GM19099 (cell line): ENCODE measurements around the gene KRT33B.

Source experiments
- POLR2A ChIP-seq: IDR thresholded peaks from 3 replicates; pipeline ENCODE4 v1.6.1; 2011; ENCODE audit warnings: low read depth; ENCODE audit not compliant: insufficient read length; ENCODE audit errors: extremely low read depth

KRT33B gene

DNA sequence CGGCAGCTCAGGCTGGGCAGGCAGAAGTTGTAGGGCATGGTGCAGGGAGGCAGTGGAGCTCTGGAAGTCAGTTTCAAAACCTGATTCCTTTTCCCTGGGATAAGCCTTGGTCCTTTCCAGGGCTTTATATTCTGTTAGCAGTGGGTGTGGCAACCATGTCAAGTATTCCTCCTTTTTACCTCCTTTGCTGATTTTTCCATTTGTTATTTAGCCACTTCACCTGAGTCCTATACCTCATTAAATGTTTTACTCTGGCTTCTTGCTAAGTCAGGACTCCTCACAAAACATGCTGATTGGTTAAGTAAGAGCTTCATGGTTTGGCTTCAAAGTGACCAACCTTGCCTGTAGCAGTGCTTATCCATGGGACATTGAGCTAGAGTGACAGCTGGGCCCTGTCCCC, at the start of gene KRT33B:
Gene KRT33B, minus strand, starts transcription at position 101 of the 400 bp plus-strand sequence. Its CDS starts 63 bp downstream, at position 38.
- no peak for TF ChIP-seq POLR2A

DNA sequence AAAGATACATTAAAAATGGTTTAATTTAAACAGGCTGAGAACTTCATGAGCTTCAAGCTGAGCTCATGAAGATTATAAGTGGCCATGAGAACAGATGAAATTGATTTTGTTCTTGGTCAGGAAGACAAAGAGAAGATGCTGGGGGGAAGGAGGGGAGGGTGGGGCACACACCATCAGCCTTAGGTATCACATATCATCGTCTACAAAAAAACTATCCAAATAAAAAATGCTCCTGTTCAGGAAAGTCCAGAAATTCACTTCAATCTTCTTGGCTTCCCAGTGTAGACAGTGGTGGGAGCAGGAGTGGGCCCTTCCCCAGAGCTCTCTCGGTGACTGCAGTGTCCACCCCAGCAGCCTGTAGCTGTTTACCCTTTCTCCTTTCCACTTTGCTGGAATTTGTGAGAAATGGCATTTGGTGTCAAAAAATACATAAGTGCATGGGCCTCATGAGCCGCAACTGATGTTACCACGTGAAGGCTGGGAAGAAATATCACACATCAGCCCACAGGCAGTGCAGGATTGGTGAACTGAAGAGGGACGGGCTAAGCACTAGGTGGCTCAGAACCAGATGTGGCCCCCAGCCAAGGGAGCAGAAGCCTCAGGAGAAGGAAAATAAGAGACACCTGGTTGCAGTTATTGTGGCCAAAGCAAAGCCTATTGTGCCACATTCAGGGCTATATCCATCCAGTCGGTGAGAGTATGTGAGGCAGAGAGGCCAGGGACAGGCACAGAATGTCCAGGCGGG, 48.7 kb upstream of the KRT33B start:
- no peak for TF ChIP-seq POLR2A

DNA sequence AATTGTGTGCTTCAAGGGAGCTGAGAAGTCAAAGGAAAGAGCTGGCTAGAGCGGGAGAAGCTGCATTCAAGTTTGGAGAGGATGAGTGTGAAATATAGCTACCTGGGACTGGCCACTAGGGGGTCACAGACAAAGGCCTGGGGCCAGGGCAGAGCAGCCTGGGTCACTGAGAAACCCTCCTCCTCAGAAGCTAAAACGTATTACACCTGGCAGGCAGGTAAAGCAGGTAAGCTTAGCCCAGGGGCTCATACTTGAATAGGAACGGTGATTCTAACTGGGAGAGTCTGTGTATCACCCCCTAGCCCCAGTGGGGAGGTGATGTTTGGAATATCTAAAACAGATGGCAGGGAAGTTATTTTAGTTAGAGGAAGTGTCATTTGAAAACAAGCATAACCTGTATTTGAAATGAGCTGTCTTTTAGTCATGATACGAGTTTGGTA, 48.0 kb upstream of the KRT33B start:
- no peak for TF ChIP-seq POLR2A

DNA sequence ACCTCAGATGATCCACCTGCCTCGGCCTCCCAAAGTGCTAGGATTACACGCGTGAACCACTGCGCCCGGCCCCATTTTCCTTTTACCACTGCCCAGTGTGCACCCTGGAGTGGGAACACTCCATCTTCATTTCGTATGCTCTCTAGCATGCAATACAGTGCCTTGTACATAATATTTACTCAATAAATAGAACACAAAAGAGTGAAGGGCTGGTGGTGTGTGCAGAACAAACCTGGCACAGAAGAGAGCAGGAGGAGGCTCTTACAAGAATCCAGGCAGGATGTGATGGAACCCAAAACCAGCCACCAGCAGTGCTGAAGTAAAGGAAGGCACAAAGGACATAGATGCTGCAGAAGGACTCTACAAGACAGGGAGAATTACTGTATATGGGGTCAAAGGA, 47.5 kb upstream of the KRT33B start:
- TF ChIP-seq POLR2A = no peak

DNA sequence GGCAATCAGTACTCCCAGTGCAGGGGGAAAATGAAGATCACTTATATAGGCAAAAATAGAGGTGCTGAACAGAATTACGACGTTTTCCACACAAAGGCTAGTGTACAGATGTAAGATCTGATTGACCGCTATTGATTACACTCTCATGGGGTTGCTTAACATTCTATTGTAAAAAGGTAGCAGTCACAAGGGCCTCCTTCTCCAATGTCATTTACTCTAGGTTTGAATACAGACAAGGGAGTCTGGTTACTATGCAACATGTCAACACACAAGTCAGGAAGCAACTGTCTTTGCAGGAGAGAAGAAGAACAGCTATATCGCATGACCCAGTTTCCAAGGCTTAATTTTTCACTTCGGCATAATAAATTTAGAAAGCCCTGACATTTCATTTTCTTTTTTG, 46.9 kb upstream of the KRT33B start:
- TF ChIP-seq POLR2A = no peak

DNA sequence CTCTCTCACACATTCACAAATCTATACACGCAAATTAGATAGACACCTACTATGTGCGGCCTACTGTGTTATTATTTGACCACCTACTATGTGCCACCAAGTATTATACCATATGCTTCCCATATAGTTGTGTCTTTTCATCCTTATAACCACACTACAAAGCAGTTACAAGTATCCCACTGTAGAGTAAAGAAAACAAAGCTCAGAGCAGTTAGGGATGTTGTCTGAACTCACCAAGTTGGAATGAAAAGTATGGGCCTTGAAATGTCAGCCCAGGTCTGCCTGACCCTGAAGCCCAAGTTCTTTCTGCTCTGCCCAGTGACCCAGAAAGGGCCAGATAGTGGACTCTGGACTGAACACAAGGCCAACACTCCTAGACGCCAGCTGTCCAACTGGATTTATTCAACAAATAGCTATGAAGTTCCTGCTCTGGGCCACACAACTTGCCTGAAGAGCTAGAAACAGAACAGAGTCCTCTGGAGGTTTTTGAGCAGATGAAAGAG, 46.3 kb upstream of the KRT33B start:
- TF ChIP-seq POLR2A = no peak

DNA sequence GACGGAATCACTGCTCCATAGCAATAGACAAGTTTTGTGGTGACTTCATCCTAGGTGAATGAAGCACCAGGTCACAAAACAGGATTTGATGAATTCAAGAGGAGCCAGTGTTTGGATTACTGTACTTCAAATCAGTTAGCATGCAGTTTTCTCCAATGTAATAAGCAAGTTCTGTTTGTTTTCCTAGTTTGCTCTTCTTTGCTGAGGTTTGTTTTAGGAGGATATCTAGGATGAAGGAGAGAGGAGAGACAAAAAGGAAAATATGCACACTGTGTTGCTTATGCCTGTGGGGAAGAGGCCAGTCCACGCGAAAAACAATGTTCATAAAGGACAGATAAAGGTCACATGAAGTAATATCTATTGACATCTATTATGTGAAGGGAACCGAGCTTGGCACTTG, 45.8 kb upstream of the KRT33B start:
- no peak for TF ChIP-seq POLR2A

DNA sequence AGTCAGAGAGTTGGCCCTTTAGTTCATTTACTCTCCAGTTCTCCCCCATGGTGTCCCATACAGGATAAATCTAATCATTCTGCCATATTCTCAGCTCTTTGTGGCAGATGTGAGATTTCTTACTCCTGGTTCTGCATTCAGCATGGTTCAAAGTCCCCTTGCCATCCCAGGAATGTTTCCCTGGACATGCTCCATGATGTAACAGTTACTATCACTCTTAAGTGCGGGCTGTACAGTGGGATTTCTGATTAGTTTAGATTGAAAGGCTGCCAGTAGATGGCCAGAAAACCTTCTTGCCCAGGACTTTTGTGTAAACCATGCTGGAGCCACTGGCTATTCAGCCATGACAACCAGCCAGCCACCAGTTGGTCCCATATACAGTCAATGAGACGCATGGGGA, 44.4 kb upstream of the KRT33B start:
- TF ChIP-seq POLR2A = no peak

DNA sequence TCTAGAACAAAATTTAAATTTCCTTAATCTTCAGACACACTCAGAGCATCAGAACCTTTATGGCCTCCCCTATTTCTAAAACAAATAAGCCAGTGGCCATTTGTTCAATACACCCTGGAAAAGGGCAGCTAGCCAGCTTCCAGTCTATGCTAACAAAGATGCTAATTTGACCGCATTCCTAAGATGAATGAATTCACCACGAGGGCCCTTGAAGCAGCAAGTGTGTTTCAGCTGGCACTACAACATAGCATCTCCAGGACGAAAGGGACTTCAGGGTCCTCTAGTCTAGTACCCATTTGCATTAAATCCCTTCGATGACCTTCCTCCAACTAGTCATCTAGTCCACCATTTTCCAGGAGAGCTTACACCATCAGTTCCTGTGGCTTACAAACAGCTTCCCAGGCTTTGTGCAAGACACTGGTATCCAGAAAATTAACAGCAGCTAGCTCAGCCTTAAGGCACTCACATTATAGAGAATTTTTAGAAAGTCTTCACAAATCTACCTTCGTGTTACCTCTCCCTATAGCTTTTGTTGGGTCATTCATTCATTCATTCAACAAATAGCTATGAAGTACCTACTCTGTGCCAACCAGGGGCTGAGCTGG, 43.8 kb upstream of the KRT33B start:
- no peak for TF ChIP-seq POLR2A

DNA sequence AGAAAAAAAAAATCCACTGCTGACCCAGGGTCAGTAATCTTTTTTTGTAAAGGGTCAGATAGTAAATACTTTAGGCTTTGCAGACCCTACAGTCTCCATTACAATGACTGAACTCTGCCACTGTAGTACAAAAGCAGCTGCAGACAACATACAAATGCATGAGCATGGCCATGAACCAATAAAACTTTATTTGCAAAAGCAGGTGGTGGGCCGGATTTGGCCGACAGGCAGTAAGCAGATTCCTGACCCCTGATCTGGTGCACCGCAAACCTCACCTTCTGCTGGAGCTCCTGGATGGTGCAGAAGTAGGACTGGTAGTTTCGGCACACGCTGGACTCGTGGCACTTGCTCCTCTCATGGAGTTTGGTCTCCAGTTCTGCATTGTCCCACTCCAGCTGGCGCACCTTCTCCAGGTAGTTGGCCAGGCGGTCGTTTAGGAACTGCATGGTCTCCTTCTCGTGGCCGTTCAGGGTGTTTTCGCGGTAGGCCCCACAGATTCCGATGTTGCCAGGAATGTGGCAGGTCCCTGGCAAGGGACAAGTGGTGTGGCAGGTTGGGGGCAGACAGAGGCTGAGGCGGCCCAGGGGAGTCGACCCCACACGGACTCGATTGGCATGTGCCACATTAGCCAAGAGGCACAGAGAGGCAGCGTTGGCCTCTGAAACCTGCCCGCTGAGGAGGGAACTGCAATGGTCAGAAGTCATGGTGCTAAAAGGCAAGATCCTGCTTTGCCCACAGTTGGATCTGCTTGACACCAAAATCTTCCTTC, 41.6 kb upstream of the KRT33B start:
- no peak for TF ChIP-seq POLR2A

DNA sequence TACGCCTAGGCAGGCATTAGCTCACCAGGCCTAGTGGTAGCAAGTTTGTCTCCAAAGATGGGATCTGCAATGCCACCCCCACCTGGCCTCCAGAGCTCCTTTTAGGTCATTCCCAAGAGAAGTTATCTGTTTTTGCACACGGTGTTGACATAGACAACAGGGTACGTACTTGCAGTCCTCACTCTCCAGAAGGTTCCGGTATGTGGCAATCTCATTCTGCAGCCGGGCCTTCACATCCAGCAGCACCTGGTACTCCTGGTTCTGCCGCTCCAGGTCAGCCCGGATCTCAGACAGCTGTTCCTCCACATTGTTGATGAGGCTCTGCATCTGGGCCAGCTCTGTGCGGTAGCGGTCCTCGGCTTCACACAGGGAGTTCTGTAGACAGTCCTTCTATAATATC, 37.6 kb upstream of the KRT33B start:
- no peak for TF ChIP-seq POLR2A

DNA sequence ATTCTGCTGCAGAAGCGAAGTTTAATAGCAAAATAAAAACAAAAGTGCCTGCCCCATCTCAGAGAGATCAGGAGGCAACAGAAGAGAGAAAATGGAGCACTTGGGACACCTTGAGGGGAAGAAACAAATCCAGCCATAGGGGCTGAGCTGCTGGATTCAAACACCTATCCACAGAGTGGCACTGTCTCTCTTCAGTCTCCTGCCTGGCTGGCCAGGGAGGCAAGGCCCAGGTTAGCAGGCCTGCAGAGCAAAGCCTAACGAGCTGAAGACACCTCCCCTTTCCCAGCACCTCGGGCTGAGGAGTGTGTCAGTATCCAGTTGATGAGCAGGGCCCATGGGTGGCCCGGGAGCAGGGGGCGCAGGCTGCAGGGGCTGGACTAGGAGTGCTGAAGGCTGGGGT, 36.6 kb upstream of the KRT33B start:
- TF ChIP-seq POLR2A = no peak

DNA sequence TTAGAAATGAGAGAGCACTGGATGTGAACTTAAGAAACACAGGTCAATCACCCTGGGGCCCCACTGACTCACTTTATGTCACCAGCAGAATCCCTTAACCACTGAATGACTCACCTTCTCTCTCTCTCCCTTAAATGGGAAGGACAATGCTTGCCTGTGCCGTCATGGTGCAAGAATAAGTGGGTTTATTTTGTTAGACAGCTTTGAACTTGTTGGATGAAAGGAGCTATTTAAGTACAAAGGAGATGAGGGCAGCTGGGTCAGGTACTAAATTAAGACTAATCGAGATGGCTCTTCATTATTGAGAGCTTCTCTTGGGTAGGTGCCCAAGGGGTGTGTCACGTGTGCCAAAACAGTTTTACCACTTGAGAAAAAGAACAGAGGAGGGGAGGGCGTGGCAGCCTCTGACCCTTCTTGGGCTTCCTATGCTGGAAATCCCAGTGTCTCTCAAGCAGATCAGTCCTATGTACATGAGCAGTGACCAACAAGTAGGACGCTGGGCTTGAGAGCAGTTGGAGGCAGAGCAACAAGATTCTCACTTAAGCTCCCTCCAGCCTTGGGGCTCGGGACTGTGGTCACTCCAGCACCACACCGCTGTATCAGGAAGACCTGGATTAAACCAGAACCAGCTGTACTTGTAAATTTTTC, 34.5 kb upstream of the KRT33B start:
- TF ChIP-seq POLR2A = no peak

DNA sequence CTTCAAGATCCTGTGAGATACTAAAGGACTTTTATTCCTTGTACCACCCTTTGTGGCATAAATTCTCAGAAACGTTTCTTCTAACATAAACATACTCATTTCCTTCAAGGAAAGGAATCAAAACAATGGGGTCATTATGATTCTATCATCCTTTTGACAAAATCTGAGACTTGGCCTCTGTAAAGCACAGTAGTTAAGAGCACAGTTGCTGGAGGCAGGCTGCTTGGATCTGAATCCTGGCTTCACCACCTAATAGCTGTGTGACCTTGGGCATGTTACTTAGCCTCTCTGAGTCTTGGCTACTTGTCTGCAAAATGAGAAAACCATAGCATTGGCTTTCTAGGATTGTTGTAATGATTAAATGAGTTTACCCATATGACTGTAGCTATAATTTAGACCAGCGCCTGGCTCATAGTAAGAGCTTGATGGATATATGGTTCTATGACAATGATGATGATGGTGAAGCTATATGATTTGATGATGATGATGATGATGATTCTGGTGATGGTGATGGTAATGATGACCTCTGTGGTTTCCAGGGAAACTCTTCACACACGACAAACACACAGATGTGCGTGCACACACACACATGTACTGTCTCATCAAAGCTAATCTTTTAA, 33.9 kb upstream of the KRT33B start:
- TF ChIP-seq POLR2A = no peak

DNA sequence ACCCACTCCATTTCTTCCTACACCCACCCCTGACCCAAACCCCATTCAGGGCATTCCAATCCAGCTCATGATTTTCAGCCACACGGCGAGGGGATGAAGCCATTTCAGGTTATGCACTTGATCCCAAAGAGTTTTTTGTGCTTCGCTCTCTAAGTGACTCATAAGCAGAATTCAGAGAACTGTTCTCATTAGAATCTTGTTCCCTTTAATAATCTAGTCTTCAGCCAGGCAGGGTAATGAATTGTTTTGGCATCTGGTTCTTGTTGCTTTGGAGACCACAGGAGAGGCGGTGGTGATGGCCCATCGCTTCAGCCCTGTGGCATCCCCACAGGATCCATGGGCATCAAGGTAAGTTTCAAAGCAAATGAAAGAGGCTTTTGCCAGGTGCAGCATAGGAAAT, 32.5 kb upstream of the KRT33B start:
- no peak for TF ChIP-seq POLR2A

DNA sequence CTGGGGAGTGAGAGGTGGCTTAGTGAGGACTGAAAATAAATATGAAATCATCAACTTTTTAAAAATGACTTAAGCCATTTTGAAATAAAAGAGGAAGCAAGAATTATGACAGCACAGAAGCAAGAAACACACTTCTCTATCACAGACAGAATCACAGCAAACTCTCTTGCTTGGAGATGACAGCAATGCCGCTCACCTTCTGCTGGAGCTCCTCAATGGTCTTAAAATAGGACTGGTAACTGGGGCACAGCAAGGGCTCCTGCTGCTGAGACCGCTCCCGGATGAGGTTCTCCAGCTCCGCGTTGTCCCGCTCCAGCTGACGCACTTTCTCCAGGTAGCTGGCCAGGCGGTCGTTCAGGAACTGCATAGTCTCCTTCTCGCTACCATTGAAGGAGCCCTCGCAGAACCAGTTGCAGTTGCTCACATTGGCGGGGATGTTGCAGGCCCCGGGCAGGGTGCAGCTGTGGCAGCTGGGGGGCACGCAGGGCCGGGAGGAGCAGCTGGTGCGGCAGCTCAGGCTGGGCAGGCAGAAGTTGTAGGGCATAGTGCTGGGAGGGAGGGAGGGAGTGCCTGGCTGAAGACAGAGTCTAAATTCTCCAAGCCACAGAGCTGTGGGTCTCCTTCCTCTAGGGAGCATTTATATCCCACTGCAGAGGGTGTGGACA, 27.5 kb upstream of the KRT33B start, which contains the start of gene KRT31:
Gene KRT31, minus strand, starts transcription at position 613 of the 665 bp plus-strand sequence. Its CDS starts 69 bp downstream, at position 544.
- no peak for TF ChIP-seq POLR2A
